GM12874 (cell line): ENCODE results near the gene SKAP1.

Source experiments
- TF ChIP-seq, protein P1 (sequence below): IDR thresholded peaks from 2 replicates; pipeline ENCODE4 v1.5.1; 2011; ENCODE audit warnings: low read depth, mild to moderate bottlenecking, control low read depth, low read length, moderate library complexity; ENCODE audit not compliant: insufficient read depth

SKAP1 gene

DNA sequence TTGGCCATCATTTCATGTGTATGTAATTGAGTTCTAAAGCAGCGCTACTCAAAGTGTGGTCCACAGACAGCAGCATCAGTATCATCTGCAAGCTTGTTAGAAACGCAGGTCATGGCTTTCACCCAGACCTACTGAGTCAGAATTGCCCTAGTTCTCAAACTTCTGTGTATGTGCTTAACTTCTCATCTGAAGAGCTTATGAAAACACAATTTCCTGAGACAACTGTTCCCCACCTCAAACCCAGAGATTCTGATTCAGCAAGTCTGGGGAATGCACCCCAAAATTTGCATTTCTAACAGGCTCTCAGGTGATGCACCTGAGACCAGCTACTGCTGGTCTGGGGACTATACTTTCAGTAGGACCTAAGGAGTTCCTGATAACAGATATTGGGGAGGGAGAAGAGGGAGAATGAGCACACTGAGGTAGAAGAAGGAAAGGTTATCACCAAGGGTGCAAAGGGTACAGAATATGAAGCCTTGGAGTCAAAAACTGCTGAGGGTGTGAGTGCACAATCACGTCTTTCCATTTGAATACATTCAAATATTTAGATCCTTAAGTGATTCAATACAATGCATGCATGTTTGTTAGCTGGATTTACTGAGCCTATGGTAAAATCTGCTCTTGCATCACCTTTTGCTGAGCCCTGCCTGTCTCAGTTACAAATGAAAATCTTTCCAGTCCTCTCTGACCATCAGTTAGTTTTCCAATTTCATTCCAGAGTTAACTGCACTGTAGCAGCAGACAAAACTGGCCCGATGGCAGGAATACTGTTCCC is 29.2 kb upstream of the SKAP1 start:
- TF ChIP-seq, protein P1, sequence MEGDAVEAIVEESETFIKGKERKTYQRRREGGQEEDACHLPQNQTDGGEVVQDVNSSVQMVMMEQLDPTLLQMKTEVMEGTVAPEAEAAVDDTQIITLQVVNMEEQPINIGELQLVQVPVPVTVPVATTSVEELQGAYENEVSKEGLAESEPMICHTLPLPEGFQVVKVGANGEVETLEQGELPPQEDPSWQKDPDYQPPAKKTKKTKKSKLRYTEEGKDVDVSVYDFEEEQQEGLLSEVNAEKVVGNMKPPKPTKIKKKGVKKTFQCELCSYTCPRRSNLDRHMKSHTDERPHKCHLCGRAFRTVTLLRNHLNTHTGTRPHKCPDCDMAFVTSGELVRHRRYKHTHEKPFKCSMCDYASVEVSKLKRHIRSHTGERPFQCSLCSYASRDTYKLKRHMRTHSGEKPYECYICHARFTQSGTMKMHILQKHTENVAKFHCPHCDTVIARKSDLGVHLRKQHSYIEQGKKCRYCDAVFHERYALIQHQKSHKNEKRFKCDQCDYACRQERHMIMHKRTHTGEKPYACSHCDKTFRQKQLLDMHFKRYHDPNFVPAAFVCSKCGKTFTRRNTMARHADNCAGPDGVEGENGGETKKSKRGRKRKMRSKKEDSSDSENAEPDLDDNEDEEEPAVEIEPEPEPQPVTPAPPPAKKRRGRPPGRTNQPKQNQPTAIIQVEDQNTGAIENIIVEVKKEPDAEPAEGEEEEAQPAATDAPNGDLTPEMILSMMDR: no peak

DNA sequence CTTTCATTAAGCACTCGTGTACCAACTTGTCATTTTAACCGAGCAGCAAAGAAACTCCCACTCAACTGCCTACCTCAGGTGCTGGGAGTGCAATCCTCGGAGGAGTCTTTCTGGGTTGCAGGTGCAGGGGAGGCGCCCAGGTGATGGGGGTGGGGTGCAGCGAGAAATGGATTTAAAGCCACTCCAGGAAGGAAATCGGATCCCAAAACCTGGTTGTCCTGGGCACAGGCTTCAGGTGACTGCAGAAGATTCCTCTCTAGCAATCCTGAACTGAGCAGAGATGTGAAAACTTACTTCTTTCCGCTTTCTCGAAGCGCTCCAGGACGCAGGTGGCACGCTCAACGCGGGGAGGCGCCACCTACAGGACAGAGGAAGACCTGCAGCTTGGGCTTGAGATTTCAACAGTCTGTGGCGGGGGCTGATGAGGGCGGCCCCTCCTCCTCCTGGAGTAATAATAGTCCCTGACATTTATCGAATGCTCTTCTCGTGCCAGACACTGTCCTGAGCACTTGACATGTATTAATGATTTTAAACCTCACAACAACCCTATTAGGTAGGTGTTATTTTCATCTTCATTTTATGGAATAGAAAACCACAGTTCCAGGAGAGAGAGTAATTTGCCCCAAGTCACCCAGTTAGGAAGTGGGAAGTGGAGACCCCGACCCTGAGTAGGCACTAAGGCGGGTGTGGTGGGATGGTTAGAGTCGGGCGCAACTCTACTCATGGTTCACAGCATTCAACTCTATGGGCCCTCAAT is 27.2 kb upstream of the SKAP1 start:
- TF ChIP-seq, protein P1: peak; percentile 96

DNA sequence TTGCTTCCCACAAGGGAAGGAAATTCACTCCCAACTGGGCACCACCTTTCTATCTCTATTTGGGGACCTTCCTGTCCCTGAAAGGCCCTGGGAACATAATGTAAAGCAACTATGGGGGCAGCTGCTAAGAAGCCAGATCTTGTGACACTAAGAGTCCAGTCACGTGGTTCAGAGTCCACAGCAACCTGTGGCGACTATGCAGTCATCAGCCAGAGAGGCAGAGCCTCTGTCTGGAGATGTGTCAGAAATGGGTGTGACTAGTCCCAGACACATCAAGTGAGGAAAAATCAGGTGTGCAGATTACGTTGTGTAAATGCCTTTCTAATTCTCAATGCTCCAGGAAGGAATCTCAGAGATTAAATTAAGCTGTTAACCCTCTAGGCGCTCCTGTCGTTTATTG is 26.6 kb upstream of the SKAP1 start:
- TF ChIP-seq, protein P1: no peak

DNA sequence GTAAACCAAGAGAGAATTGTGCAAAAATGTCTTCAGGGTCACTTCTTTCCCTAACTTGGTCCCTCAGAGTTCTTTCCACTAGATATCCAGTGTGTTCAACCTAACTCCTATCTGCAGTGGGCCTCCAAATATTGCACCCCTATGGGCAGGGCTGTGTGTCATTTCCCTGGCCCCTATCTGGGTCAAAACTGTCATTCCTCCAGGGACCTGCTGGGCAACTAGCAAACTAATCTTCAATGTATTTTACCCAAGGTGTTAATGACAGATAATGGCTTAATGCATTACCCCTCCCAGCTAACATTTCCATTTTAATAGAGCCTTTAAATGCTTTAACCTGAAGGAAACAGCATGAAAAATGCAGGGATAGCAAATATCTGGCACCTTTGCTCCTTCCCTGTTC is 25.8 kb upstream of the SKAP1 start:
- TF ChIP-seq, protein P1: no peak

DNA sequence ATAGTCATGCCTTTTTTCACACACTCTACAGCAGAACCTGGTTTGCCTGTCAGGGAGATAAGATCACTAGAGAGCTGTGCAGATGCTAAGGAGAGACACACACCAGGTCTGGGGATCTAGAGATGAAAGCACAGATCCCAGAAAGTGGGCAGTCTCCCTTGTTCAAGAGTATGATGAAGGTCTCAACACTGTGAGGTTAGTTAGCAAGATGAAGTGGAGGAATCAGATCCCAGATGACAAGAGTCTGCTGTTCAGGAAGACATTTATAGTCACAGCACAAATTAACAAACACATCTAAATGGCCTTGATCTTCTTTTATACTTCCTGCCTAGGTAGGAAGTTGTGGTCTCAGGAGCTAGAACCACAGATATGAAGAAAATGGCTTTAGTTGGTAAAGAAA is 23.4 kb upstream of the SKAP1 start:
- TF ChIP-seq, protein P1: no peak

DNA sequence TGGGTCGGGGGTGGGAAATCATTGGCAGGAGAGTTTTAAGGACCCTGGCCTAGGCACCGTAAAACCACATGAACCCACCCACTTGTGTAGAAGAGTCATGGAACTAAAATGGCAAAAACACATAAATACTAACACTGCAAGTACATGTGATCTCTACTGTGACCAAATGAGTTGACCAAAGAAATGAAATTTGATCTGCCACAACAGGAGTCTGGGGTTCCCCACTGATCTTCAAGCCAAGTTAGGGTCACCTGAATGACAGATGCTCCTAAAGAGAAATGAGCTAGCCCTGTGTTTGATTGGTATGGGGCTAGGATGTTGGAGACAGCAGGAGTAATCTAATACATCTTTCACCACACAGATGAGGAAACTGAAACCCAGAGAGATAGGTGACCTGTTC is 21.5 kb upstream of the SKAP1 start:
- TF ChIP-seq, protein P1: no peak

DNA sequence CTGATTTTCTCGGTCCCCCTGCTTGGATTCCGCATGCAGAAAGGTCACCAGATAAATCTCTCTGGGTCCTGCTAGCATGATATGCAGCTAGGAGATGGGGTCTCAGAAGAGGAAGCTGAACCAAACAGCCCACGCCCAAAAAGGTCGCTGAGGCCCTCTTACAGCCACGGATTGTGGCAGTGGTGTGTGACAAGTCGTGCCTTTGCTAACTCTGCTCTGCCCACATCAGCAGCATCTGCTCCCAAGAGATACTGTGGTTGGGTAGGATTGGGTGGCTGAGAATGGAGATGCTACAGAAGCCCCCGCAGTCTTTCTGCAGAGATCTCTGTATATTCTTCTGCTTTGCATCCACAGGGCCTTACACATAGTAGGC is 15.2 kb upstream of the SKAP1 start:
- TF ChIP-seq, protein P1: no peak
